Measurements from ENCODE around the gene EVC2. TPM values are rescaled to one million over a fixed set of nuclear protein-coding genes. Genes with fewer than 3 reads are reported as not detected.
A peak's percentile ranks its signal among the peaks of the same experiment; 100 is the strongest.

Gene EVC2
- total RNA-seq, 8 experiments from 2014 or later = 0.16 to 5.1 (median 1.0) TPM

DNA sequence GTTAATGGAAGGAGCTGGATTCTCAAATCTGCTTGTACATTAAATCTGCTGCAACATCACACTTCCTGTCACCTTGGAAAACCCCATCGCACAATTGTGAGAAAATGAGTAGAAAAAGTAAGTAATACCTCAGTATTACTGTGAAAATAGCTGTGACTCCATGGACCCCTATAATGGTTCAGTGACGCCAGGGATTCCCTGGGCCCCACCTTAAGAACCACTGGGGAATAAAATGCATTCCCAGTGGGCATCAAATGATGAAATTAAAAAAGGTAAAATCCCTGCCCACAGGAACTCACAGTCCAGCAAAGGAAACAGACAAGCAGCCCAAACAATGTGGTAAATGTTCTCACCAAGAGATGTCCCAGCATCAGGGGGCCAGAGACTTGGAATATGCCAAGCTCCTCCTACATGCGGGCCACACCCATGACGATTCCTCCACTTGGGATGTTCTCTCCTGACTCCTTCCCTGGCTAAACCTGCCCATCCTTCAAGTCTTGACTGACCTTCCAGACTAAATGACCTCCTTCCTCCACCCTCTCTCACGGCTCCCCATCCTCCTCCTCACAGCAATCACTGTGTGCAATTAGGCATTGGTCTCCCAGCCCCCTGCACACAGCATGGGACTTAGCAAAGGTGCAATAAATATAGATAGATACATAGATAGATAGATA, 2.6 kb downstream of the EVC2 start:
- Histone ChIP-seq H3K4me1 (replicated peaks in 1 of 2) (peaks cover 4 to 13% of the 10 kb centered on the region in 2 donors), H3K4me3 (no peak overlapping the region), H3K27ac (no peak overlapping the region)
- 54 to 100% (median 91%) methylated on average over 1 to 4 of the region's 5 CpGs for WGBS, 10 experiments
- in situ Hi-C loops (cut with MboI; ENCODE audit: low pct_unique_long_range_greater_than_20kb in 2 of 9, low sequenced_read_pairs in 9 of 9, unreplicated experiment in 9 of 9) = no loop called here
- ATAC-seq (replicated peaks in 6 of 8) = no peak

DNA sequence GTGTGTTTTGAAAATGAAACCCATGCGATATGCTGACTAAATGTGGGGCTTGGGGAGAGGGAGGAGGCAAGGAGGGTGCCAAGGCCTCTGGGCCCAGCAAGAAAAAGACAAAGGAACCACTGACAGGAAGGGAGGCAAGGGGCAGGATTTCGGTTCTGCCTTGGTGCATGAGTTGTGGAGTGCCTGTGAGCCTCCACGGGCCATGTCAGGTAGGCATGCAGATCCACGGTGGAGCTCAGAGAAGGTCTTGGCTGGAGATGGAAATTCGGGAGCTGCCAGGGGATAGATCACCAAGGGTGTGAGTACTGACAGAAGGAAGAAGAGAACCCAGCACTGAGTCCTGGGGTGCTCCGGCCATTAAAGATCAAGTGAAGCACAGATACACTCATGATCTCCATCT, 4.1 kb downstream of the EVC2 start:
- WGBS, 10 experiments = 40 to 100% (median 100%) methylated on average over 1 to 5 of the region's 6 CpGs; no CpG with 5 or more reads in 1 of the 10 experiments
- no peak for ATAC-seq (replicated peaks in 6 of 8)
- H3K27ac ChIP-seq = no peak overlapping the region
- peaks cover 0 to 4% of the 10 kb centered on the region in 2 donors for H3K4me1 ChIP-seq (replicated peaks in 1 of 2)
- no peak overlapping the region for H3K4me3 ChIP-seq
- in situ Hi-C loops (cut with MboI; ENCODE audit: low pct_unique_long_range_greater_than_20kb in 2 of 9, low sequenced_read_pairs in 9 of 9, unreplicated experiment in 9 of 9) = no loop called here

DNA sequence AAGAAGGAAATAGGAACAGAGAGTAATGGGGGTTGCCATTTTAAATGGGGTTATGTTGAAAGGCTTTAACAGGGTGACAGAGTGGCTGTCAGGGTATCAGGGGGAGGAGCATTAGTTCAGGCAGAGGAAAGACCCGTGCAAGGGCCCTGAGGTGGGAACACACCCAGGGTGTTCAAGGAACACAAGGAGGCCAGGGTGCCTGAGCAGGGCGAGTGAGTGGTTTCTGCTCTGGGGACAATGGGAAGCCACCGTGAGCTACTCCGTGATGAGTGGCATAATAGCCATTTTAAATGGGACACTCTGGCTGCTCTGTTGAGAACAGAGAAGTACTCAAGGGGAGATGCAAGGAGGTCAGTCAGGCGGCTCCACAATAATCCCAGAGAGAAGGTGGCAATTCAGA, 4.5 kb downstream of the EVC2 start:
- WGBS, 10 experiments = 79 to 100% (median 87%) methylated on average over 1 to 5 of the region's 5 CpGs; no CpG with 5 or more reads in 4 of the 10 experiments
- Histone ChIP-seq H3K4me3 (no peak overlapping the region), H3K27ac (no peak overlapping the region), H3K4me1 (replicated peaks in 1 of 2) (peaks cover 0 to 4% of the 10 kb centered on the region in 2 donors)
- no peak for ATAC-seq (replicated peaks in 6 of 8)
- in situ Hi-C loops (cut with MboI; ENCODE audit: low pct_unique_long_range_greater_than_20kb in 2 of 9, low sequenced_read_pairs in 9 of 9, unreplicated experiment in 9 of 9) = no loop called here

DNA sequence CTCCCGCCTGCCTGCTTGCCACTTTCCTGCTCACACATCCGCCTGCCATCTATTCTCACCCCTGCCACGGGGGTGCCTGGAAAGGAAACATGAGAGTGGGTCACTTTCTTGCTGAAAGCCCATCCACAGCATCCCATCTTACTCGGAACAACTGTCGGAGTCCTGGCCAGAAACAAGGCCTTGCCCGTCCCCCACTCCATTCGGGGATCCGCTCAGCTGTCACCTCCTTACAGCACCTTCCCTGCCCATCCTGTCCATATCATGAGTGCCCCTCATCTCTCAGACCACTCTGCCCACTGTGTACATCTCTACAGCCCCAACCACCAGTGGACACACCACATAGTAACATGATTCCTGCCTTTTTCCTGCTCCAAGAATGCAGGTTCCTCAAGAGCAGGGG, 6.4 kb downstream of the EVC2 start:
- no peak for ATAC-seq (replicated peaks in 6 of 8)
- Histone ChIP-seq H3K4me1 (replicated peaks in 1 of 2) (no peaks in the 10 kb centered on the region), H3K27ac (no peak overlapping the region), H3K4me3 (no peak overlapping the region)
- in situ Hi-C loops (cut with MboI; ENCODE audit: low pct_unique_long_range_greater_than_20kb in 2 of 9, low sequenced_read_pairs in 9 of 9, unreplicated experiment in 9 of 9) = no loop called here
- WGBS, 10 experiments = 80 to 100% (median 94%) methylated on average over 1 to 3 of the region's 8 CpGs; no CpG with 5 or more reads in 5 of the 10 experiments

DNA sequence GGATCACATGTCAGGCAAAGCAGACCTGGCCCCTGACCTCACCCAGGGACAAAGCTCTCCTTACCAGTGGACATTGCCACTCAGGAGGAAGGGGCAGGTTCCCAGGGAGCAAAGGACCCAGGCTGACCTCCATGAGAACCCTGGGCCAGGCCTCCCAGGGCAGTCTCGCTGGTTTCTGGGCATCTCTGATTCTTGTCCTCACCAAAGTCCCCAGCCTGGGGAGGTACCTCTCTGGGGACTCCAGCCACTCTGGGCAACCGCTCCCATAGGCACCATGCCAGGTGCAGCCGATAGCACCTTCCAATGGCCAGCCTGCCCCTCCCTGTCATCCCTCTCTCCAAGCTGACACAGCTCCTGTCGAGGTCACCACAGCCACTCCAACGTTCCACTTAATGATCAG, 7.9 kb downstream of the EVC2 start:
- H3K27ac ChIP-seq = no peak overlapping the region
- no peaks in the 10 kb centered on the region for H3K4me1 ChIP-seq (replicated peaks in 1 of 2)
- no peak overlapping the region for H3K4me3 ChIP-seq
- 60 to 100% (median 73%) methylated on average over 1 to 4 of the region's 5 CpGs; no CpG with 5 or more reads in 5 of the 10 experiments for WGBS, 10 experiments
- no peak for ATAC-seq (replicated peaks in 6 of 8)
- in situ Hi-C loops (cut with MboI; ENCODE audit: low pct_unique_long_range_greater_than_20kb in 2 of 9, low sequenced_read_pairs in 9 of 9, unreplicated experiment in 9 of 9) = no loop called here

DNA sequence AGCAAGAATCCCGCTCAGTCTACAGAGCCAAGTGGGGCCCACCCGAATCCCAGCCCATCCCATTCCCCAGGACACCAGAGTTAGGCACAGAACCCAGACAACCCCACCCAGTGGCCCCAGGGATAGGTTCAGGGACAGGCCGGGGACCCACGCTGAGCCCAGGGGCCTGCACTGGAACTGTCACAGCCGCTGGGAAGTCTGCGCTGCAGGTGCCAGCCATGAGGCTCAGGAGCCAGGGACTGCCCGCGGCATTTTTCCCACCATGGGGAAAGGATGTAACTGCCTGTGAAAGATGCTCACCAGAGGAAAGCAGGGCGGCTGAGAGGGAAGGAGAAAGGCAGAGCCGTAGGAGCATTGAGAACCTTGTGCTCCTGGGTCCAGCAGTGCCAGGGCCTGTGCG, 12.0 kb downstream of the EVC2 start:
- Histone ChIP-seq H3K4me3 (no peak overlapping the region), H3K4me1 (replicated peaks in 1 of 2) (no peaks in the 10 kb centered on the region), H3K27ac (no peak overlapping the region)
- in situ Hi-C loops (cut with MboI; ENCODE audit: low pct_unique_long_range_greater_than_20kb in 2 of 9, low sequenced_read_pairs in 9 of 9, unreplicated experiment in 9 of 9) = no loop called here
- ATAC-seq (replicated peaks in 6 of 8) = no peak
- 90 to 100% (median 97%) methylated on average over 1 to 5 of the region's 11 CpGs; no CpG with 5 or more reads in 6 of the 10 experiments for WGBS, 10 experiments

DNA sequence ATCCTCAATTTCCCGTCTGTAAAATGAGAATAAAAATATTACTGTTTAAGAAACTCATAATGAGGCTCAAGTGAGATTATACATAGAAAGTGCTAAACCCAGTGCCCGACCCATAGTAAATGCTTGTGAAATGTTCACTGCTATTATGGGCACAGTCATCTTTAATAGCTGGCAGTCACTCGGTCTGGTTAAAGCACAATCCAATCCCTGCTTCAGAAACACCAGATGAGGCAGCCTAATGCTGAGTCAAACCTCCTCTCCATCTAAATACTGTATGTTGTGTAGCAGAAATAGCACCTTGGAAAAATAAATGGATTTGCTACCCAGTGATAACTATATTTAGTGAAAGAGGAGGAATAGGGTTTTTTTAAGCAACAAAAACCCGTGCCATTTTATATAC, 14.5 kb downstream of the EVC2 start:
- in situ Hi-C loops (cut with MboI; ENCODE audit: low pct_unique_long_range_greater_than_20kb in 2 of 9, low sequenced_read_pairs in 9 of 9, unreplicated experiment in 9 of 9) = no loop called here
- Histone ChIP-seq H3K4me3 (no peak overlapping the region), H3K4me1 (replicated peaks in 1 of 2) (peaks cover 0 to 2% of the 10 kb centered on the region in 2 donors), H3K27ac (no peak overlapping the region)
- WGBS, 10 experiments = 0 to 100% (median 83%) methylated on average over 1 to 4 of the region's 4 CpGs
- no peak for ATAC-seq (replicated peaks in 6 of 8)

DNA sequence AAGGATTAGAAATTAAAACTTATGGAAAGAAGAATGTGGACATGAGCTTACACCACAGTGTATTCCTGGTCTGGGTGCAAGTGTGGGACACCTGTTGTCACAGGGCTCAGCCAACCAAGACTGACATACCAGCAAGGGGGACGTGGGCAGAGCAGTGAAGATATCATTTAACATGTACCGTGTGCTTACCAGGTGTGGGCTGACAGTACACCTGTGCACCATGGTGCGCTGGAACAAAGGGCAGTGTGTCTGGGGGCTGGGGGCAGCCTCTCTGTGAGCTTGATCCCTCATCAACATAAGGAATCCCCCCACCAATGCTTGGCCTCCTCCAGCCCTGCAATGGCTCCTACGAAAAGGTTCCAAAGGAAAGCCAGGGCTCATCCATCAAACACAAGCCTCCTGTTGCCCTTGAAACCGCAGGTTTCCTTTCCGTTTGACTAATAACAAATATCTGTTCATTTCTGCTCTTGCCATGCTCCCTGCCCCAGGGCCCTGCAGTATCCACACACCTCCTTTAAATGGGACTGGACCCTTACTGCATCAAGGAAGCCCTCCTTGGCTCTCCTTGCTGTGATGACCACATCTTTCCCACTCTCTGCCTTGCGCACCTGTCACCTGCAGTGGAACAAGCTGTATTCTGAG, 16.7 kb downstream of the EVC2 start:
- ATAC-seq (replicated peaks in 6 of 8) = no peak
- WGBS, 10 experiments = 54 to 100% (median 85%) methylated on average over 1 to 6 of the region's 7 CpGs; no CpG with 5 or more reads in 1 of the 10 experiments
- in situ Hi-C loops (cut with MboI; ENCODE audit: low pct_unique_long_range_greater_than_20kb in 2 of 9, low sequenced_read_pairs in 9 of 9, unreplicated experiment in 9 of 9) = no loop called here
- Histone ChIP-seq H3K4me3 (no peak overlapping the region), H3K27ac (no peak overlapping the region), H3K4me1 (replicated peaks in 1 of 2) (peaks cover 0 to 2% of the 10 kb centered on the region in 2 donors)

DNA sequence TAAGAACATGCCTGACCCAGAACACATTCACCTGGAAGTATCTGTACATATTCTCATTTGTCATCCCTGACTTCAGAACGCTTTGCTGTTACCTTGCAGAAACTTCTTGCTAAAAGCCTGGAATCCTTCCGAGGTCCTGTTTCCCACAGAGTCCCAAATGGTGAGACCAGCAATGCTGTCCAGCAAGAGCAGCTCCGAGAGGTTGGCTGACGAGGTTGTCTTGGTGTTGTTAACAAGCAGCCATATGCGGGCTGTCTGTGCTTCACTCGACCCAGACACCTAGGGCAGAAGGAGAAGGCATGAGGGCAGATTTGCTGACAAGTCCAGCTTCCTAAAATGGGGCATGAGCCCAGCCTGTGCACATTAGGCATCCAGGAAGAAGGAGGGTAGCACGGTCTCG, 19.3 kb downstream of the EVC2 start:
- Histone ChIP-seq H3K4me3 (no peak overlapping the region), H3K4me1 (replicated peaks in 1 of 2) (peaks cover 0 to 2% of the 10 kb centered on the region in 2 donors), H3K27ac (no peak overlapping the region)
- in situ Hi-C loops (cut with MboI; ENCODE audit: low pct_unique_long_range_greater_than_20kb in 2 of 9, low sequenced_read_pairs in 9 of 9, unreplicated experiment in 9 of 9) = no loop called here
- 73 to 100% (median 86%) methylated on average over 1 to 4 of the region's 8 CpGs; no CpG with 5 or more reads in 3 of the 10 experiments for WGBS, 10 experiments
- no peak for ATAC-seq (replicated peaks in 6 of 8)

DNA sequence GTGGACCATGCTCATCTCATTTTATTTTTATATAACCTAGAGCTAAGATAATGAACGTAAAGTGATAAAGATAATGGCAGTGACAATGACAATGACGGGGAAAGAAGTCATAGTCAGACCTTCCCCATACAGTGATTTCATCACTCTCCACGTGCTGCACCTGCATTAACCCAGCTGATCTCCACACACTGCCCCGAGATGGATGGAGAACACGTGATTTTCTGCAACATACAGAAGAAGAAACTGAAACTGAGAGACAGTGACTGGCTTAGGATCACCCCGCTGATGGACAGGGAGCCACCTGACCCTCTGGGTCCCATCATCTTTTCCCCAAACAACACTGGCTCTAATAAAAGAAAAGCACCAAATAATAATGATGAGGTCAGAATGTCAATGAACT, 22.0 kb downstream of the EVC2 start:
- Histone ChIP-seq H3K27ac (no peak overlapping the region), H3K4me3 (no peak overlapping the region), H3K4me1 (replicated peaks in 1 of 2) (peaks cover 0 to 2% of the 10 kb centered on the region in 2 donors)
- ATAC-seq (replicated peaks in 6 of 8) = no peak
- WGBS, 10 experiments = 67 to 100% (median 85%) methylated on average over 1 to 6 of the region's 6 CpGs; no CpG with 5 or more reads in 1 of the 10 experiments
- in situ Hi-C loops (cut with MboI; ENCODE audit: low pct_unique_long_range_greater_than_20kb in 2 of 9, low sequenced_read_pairs in 9 of 9, unreplicated experiment in 9 of 9) = no loop called here

DNA sequence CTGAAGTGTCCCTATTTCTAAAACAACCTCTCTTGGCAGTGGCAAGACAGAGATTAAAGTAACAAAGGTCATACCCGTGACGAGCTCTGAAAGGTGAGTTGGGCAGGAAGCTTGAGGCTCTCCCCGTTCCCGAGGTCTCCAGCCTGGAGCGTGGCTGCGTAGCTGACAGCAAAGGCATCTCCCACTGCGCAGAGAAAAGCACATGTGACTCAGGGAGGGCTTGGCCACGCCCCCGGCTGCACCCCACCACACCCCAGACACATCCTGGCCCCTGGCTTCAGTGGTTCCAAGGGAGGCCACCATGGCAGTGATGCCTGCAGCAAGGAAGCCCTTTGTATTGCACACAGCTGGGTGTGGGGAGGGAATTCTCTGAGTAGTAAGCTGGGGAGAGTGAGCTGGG, 23.1 kb downstream of the EVC2 start:
- WGBS, 10 experiments = 89 to 100% (median 95%) methylated on average over 2 to 4 of the region's 9 CpGs; no CpG with 5 or more reads in 6 of the 10 experiments
- ATAC-seq (replicated peaks in 6 of 8) = no peak
- Histone ChIP-seq H3K4me3 (no peak overlapping the region), H3K27ac (no peak overlapping the region), H3K4me1 (replicated peaks in 1 of 2) (peaks cover 0 to 2% of the 10 kb centered on the region in 2 donors)
- in situ Hi-C loops (cut with MboI; ENCODE audit: low pct_unique_long_range_greater_than_20kb in 2 of 9, low sequenced_read_pairs in 9 of 9, unreplicated experiment in 9 of 9) = no loop called here

DNA sequence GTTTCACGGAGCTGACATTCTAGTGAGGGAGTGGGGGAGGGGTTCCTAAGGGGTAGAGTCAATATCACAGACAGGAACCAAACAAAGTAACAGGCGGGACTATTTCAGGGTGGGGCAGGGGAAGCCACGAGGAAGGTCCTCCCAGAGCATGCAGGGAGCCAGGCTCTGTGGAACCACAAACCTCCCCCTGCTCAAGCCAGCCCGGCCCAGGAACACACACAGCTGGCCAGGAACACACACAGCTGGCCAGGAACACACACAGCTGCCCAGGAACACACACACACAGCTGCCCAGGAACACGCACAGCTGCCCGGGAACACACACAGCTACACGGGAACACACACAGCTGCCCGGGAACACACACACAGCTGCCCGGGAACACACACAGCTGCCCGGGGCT, 24.8 kb downstream of the EVC2 start:
- WGBS, 10 experiments = 0 to 83% (median 34%) methylated on average over 1 to 7 of the region's 10 CpGs; no CpG with 5 or more reads in 7 of the 10 experiments
- ATAC-seq (replicated peaks in 6 of 8) = peak in 2 of 8 experiments; percentile 22 to 99
- Histone ChIP-seq H3K4me3 (no peak overlapping the region), H3K27ac (no peak overlapping the region), H3K4me1 (replicated peaks in 1 of 2) (no peaks in the 10 kb centered on the region)
- in situ Hi-C loops (cut with MboI; ENCODE audit: low pct_unique_long_range_greater_than_20kb in 2 of 9, low sequenced_read_pairs in 9 of 9, unreplicated experiment in 9 of 9) = no loop called here

DNA sequence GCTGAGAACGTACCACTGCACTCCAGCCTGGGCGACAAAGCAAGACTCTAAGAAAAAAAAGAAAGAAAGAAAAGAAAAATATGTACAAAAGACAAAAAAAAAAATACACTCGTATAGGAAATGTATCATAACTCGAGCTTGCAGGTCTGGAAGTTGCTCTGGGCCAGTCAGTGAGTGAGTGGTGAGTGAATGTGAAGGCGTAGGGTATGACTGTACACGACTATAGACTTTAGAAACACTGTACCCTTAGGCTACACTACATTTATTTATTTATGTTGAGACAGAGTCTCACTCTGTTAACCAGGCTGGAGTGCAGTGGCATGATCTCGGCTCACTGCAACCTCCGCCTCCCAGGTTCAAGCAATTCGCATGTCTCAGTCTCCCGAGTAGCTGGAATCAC, 29.4 kb downstream of the EVC2 start:
- no peak overlapping the region for H3K4me3 ChIP-seq
- WGBS, 10 experiments = 60 to 100% (median 88%) methylated on average over 1 to 10 of the region's 10 CpGs; no CpG with 5 or more reads in 1 of the 10 experiments

More for the DNA sequence above, 29.4 kb downstream of the EVC2 start:
- Histone ChIP-seq H3K4me1 (replicated peaks in 1 of 2) (no peaks in the 10 kb centered on the region), H3K27ac (no peak overlapping the region)
- in situ Hi-C loops (cut with MboI; ENCODE audit: low pct_unique_long_range_greater_than_20kb in 2 of 9, low sequenced_read_pairs in 9 of 9, unreplicated experiment in 9 of 9) = no loop called here
- ATAC-seq (replicated peaks in 6 of 8) = no peak
